Measurements from ENCODE around the gene CUL1.

The CUL1 gene

GRCh38 chr7:148809856-148810255 lies 111.2 kb downstream of the CUL1 start:
- H3K27me3 ChIP-seq (ENCODE audit: insufficient read depth, low read length) = no peaks in the 10 kb centered on the region
- no peaks in the 10 kb centered on the region for H4K20me1 ChIP-seq (ENCODE audit: insufficient read depth, low read length)
- H3K79me2 ChIP-seq (ENCODE audit: insufficient read depth, low read length) = no peaks in the 10 kb centered on the region
- no peaks in the 10 kb centered on the region for H3F3A ChIP-seq (ENCODE audit: insufficient read depth, low read length)
- H3K9me2 ChIP-seq (ENCODE audit: low read depth, low read length) = no peaks in the 10 kb centered on the region
- H3K36me3 ChIP-seq (ENCODE audit: insufficient read depth, low read length) = peaks cover 98% of the 10 kb centered on the region
- no peak overlapping the region for H3K4me3 ChIP-seq (ENCODE audit: low read depth, low read length, poor library complexity, severe bottlenecking)
- H3K4me2 ChIP-seq (ENCODE audit: low read length) = no peak overlapping the region
- H2AFZ ChIP-seq (ENCODE audit: low read length) = no peak overlapping the region
- no peak overlapping the region for H3K27ac ChIP-seq (ENCODE audit: low read depth, low read length, poor library complexity, severe bottlenecking)
- no peak overlapping the region for H3K9ac ChIP-seq (ENCODE audit: low read length)
- TF ChIP-seq, protein P1, sequence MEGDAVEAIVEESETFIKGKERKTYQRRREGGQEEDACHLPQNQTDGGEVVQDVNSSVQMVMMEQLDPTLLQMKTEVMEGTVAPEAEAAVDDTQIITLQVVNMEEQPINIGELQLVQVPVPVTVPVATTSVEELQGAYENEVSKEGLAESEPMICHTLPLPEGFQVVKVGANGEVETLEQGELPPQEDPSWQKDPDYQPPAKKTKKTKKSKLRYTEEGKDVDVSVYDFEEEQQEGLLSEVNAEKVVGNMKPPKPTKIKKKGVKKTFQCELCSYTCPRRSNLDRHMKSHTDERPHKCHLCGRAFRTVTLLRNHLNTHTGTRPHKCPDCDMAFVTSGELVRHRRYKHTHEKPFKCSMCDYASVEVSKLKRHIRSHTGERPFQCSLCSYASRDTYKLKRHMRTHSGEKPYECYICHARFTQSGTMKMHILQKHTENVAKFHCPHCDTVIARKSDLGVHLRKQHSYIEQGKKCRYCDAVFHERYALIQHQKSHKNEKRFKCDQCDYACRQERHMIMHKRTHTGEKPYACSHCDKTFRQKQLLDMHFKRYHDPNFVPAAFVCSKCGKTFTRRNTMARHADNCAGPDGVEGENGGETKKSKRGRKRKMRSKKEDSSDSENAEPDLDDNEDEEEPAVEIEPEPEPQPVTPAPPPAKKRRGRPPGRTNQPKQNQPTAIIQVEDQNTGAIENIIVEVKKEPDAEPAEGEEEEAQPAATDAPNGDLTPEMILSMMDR (IDR thresholded peaks at IDR 0.05; ENCODE audit: low read length) = no peak
- TF ChIP-seq EZH2 (IDR thresholded peaks at IDR 0.05; ENCODE audit: borderline replicate concordance, low read length) = no peak
- no peaks in the 10 kb centered on the region for H3K4me1 ChIP-seq (ENCODE audit: insufficient read depth, low read length, severe bottlenecking)
- H3K9me3 ChIP-seq (ENCODE audit: low read length) = no peaks in the 10 kb centered on the region

DNA sequence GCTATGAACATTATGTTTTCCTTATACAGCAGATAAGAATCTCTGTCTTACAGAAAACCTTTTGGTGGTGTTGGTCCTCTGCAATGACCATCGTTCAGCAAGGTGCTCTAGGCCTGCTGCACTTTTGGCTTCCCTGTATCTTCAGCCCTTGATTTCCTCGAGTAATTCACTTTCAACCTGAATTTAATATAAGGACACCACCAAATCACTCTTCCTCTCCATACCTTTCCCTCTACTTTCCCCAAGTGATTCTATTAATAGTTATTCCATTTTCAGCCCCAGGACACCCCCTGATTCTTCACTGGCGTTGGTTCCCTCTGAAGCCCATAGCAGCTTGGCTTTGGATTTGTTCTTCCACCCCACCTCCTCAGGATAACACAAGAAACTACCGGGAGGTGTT lies 113.2 kb downstream of the CUL1 start:
- Histone ChIP-seq H3K36me3 (ENCODE audit: insufficient read depth, low read length) (peaks cover 100% of the 10 kb centered on the region), H3K4me2 (ENCODE audit: low read length) (no peak overlapping the region), H3K79me2 (ENCODE audit: insufficient read depth, low read length) (no peaks in the 10 kb centered on the region), H3K9me3 (ENCODE audit: low read length) (no peaks in the 10 kb centered on the region), H3K9me2 (ENCODE audit: low read depth, low read length) (no peaks in the 10 kb centered on the region), H3K27ac (ENCODE audit: low read depth, low read length, poor library complexity, severe bottlenecking) (no peak overlapping the region), H2AFZ (ENCODE audit: low read length) (no peak overlapping the region), H4K20me1 (ENCODE audit: insufficient read depth, low read length) (no peaks in the 10 kb centered on the region), H3K27me3 (ENCODE audit: insufficient read depth, low read length) (no peaks in the 10 kb centered on the region), H3K4me1 (ENCODE audit: insufficient read depth, low read length, severe bottlenecking) (no peaks in the 10 kb centered on the region), H3F3A (ENCODE audit: insufficient read depth, low read length) (no peaks in the 10 kb centered on the region), H3K9ac (ENCODE audit: low read length) (no peak overlapping the region), H3K4me3 (ENCODE audit: low read depth, low read length, poor library complexity, severe bottlenecking) (no peak overlapping the region)
- no peak for TF ChIP-seq EZH2 (IDR thresholded peaks at IDR 0.05; ENCODE audit: borderline replicate concordance, low read length)
- TF ChIP-seq, protein P1 (IDR thresholded peaks at IDR 0.05; ENCODE audit: low read length) = no peak

DNA sequence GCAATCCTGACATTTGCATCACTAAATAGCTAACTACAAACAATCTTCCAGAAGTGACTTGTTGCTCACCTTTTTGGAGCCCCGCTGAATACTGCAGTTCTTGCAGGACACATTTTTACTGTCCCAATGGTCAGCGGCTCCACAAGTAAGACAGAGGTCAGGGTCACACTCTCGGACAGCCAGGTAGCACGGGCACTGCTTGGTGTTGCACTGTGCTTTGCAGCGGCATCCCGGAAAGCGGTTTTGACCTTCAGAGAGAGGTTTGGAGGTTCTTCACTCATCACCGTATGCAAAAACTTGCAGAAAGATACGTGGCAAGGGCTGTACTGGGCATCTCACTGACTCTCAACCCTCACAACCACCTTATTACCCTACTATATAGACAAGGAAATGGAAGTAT lies 115.2 kb downstream of the CUL1 start:
- no peak overlapping the region for H3K27ac ChIP-seq (ENCODE audit: low read depth, low read length, poor library complexity, severe bottlenecking)
- no peaks in the 10 kb centered on the region for H3K9me3 ChIP-seq (ENCODE audit: low read length)
- no peak overlapping the region for H3K4me2 ChIP-seq (ENCODE audit: low read length)
- H3K4me3 ChIP-seq (ENCODE audit: low read depth, low read length, poor library complexity, severe bottlenecking) = no peak overlapping the region
- no peak overlapping the region for H2AFZ ChIP-seq (ENCODE audit: low read length)
- H4K20me1 ChIP-seq (ENCODE audit: insufficient read depth, low read length) = no peaks in the 10 kb centered on the region
- no peak for TF ChIP-seq EZH2 (IDR thresholded peaks at IDR 0.05; ENCODE audit: borderline replicate concordance, low read length)
- TF ChIP-seq, protein P1 (IDR thresholded peaks at IDR 0.05; ENCODE audit: low read length) = no peak
- H3F3A ChIP-seq (ENCODE audit: insufficient read depth, low read length) = no peaks in the 10 kb centered on the region
- no peak overlapping the region for H3K9ac ChIP-seq (ENCODE audit: low read length)
- no peaks in the 10 kb centered on the region for H3K9me2 ChIP-seq (ENCODE audit: low read depth, low read length)
- H3K4me1 ChIP-seq (ENCODE audit: insufficient read depth, low read length, severe bottlenecking) = no peaks in the 10 kb centered on the region
- peaks cover 99% of the 10 kb centered on the region for H3K36me3 ChIP-seq (ENCODE audit: insufficient read depth, low read length)
- no peaks in the 10 kb centered on the region for H3K27me3 ChIP-seq (ENCODE audit: insufficient read depth, low read length)
- no peaks in the 10 kb centered on the region for H3K79me2 ChIP-seq (ENCODE audit: insufficient read depth, low read length)

Data from OCI-LY1 (cell line).